ENCODE results near the gene PCDHGA6. TPM values are rescaled to one million over a fixed set of nuclear protein-coding genes. Genes with fewer than 3 reads are reported as not detected.

The PCDHGA6 gene
- polyA plus RNA-seq, 1 donor from 2014 or later = 0.09 TPM

DNA sequence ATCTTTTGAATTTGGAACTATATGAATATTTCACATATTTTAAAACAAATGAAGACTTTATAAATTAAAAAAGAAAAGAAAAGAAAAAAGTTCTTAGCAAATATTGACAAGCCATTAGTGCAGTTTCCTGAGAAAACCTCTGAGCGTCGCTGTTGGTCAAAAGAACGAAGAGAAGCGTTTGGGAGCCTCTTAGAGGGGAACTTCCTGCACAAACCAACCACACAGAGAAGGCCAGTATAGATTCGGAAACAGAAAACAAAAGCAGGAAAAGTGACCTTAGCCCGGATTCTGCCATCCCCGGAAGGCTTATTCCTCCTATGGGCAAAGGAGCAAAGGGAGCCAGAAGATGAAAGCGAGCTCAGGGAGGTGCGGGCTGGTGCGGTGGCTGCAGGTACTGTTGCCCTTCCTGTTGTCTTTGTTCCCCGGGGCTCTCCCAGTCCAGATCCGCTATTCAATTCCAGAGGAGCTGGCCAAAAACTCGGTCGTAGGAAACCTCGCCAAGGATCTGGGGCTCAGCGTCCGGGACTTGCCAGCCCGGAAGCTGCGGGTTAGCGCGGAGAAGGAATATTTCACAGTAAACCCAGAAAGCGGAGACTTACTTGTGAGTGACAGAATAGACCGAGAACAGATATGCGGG lies 13.8 kb upstream of the PCDHGA6 start, which contains the start of gene PCDHGB2:
PCDHGB2 (plus strand) TSS at position 205 of the 637 bp plus-strand sequence; CDS start at position 347, 142 bp downstream.
- Histone ChIP-seq H3K9me3 (ENCODE audit: low read length) (peaks cover 48% of the 10 kb centered on the region), H3K27ac (ENCODE audit: low read length) (no peak within 1 kb of the TSS)

DNA sequence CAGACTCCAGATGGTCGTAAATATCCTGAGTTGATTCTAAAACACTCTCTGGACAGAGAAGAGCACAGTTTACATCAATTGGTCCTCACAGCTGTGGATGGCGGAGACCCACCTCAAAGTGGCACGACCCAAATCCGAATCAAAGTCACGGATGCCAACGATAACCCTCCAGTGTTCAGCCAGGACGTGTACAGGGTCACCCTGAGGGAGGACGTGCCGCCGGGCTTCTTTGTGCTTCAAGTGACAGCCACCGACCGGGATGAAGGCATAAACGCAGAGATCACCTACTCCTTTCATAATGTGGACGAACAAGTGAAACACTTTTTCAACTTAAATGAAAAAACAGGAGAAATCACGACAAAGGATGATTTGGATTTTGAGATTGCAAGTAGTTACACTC lies 13.0 kb upstream of the PCDHGA6 start:
- Histone ChIP-seq H3K9ac (ENCODE audit: low read length) (no peak overlapping the region), H4K20me1 (ENCODE audit: insufficient read depth) (no peaks in the 10 kb centered on the region), H3K9me2 (ENCODE audit: insufficient read depth, low read length) (no peaks in the 10 kb centered on the region), H3K79me2 (replicated peaks; ENCODE audit: insufficient read depth, low read length) (no peaks in the 10 kb centered on the region), H3K27ac (ENCODE audit: low read length) (no peak overlapping the region), H3K9me3 (ENCODE audit: low read length) (peaks cover 44% of the 10 kb centered on the region), H2AFZ (ENCODE audit: low read depth, low read length) (no peak overlapping the region), H3K36me3 (ENCODE audit: insufficient read depth, low read length) (no peaks in the 10 kb centered on the region), H3F3A (ENCODE audit: insufficient read depth, low read length, poor library complexity, severe bottlenecking) (no peaks in the 10 kb centered on the region), H3K4me3 (ENCODE audit: low read length) (no peak overlapping the region), H3K4me2 (ENCODE audit: low read length) (no peak overlapping the region), H3K27me3 (ENCODE audit: insufficient read depth, low read depth, low read length) (no peaks in the 10 kb centered on the region)
- TF ChIP-seq EZH2 (IDR thresholded peaks at IDR 0.05; ENCODE audit: borderline replicate concordance, insufficient read depth, low read length, poor library complexity, severe bottlenecking) = no peak
- no peak for TF ChIP-seq EP300 (conservative IDR thresholded peaks at IDR 0.05; ENCODE audit: poor library complexity, severe bottlenecking)
- TF ChIP-seq, protein P1, sequence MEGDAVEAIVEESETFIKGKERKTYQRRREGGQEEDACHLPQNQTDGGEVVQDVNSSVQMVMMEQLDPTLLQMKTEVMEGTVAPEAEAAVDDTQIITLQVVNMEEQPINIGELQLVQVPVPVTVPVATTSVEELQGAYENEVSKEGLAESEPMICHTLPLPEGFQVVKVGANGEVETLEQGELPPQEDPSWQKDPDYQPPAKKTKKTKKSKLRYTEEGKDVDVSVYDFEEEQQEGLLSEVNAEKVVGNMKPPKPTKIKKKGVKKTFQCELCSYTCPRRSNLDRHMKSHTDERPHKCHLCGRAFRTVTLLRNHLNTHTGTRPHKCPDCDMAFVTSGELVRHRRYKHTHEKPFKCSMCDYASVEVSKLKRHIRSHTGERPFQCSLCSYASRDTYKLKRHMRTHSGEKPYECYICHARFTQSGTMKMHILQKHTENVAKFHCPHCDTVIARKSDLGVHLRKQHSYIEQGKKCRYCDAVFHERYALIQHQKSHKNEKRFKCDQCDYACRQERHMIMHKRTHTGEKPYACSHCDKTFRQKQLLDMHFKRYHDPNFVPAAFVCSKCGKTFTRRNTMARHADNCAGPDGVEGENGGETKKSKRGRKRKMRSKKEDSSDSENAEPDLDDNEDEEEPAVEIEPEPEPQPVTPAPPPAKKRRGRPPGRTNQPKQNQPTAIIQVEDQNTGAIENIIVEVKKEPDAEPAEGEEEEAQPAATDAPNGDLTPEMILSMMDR (IDR thresholded peaks at IDR 0.05; ENCODE audit: poor library complexity, severe bottlenecking) = no peak
- TF ChIP-seq MXI1 (conservative IDR thresholded peaks at IDR 0.05; ENCODE audit: poor library complexity, severe bottlenecking) = no peak

More for the DNA sequence above, 13.8 kb upstream of the PCDHGA6 start, which contains the start of gene PCDHGB2:
- Histone ChIP-seq H3K4me3 (ENCODE audit: low read length) (no peak within 1 kb of the TSS), H3F3A (ENCODE audit: insufficient read depth, low read length, poor library complexity, severe bottlenecking) (no peaks in the 10 kb centered on the region), H2AFZ (ENCODE audit: low read depth, low read length) (no peak within 1 kb of the TSS), H3K79me2 (replicated peaks; ENCODE audit: insufficient read depth, low read length) (no peaks in the 10 kb centered on the region), H3K36me3 (ENCODE audit: insufficient read depth, low read length) (no peaks in the 10 kb centered on the region), H3K27me3 (ENCODE audit: insufficient read depth, low read depth, low read length) (no peaks in the 10 kb centered on the region), H4K20me1 (ENCODE audit: insufficient read depth) (no peaks in the 10 kb centered on the region), H3K9ac (ENCODE audit: low read length) (no peak within 1 kb of the TSS), H3K4me2 (ENCODE audit: low read length) (no peak within 1 kb of the TSS), H3K9me2 (ENCODE audit: insufficient read depth, low read length) (no peaks in the 10 kb centered on the region)
- no peak for TF ChIP-seq SMC3 (conservative IDR thresholded peaks at IDR 0.05; ENCODE audit: poor library complexity)
- no peak for TF ChIP-seq MXI1 (conservative IDR thresholded peaks at IDR 0.05; ENCODE audit: poor library complexity, severe bottlenecking)
- TF ChIP-seq, protein P1 (IDR thresholded peaks at IDR 0.05; ENCODE audit: poor library complexity, severe bottlenecking) = no peak
- TF ChIP-seq EZH2 (IDR thresholded peaks at IDR 0.05; ENCODE audit: borderline replicate concordance, insufficient read depth, low read length, poor library complexity, severe bottlenecking) = no peak
- TF ChIP-seq TAF1 (IDR thresholded peaks at IDR 0.05; ENCODE audit: low read depth) = no peak
- TF ChIP-seq, protein P2, sequence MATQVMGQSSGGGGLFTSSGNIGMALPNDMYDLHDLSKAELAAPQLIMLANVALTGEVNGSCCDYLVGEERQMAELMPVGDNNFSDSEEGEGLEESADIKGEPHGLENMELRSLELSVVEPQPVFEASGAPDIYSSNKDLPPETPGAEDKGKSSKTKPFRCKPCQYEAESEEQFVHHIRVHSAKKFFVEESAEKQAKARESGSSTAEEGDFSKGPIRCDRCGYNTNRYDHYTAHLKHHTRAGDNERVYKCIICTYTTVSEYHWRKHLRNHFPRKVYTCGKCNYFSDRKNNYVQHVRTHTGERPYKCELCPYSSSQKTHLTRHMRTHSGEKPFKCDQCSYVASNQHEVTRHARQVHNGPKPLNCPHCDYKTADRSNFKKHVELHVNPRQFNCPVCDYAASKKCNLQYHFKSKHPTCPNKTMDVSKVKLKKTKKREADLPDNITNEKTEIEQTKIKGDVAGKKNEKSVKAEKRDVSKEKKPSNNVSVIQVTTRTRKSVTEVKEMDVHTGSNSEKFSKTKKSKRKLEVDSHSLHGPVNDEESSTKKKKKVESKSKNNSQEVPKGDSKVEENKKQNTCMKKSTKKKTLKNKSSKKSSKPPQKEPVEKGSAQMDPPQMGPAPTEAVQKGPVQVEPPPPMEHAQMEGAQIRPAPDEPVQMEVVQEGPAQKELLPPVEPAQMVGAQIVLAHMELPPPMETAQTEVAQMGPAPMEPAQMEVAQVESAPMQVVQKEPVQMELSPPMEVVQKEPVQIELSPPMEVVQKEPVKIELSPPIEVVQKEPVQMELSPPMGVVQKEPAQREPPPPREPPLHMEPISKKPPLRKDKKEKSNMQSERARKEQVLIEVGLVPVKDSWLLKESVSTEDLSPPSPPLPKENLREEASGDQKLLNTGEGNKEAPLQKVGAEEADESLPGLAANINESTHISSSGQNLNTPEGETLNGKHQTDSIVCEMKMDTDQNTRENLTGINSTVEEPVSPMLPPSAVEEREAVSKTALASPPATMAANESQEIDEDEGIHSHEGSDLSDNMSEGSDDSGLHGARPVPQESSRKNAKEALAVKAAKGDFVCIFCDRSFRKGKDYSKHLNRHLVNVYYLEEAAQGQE (IDR thresholded peaks at IDR 0.05; ENCODE audit: borderline replicate concordance) = no peak
- no peak for TF ChIP-seq EP300 (conservative IDR thresholded peaks at IDR 0.05; ENCODE audit: poor library complexity, severe bottlenecking)
- TF ChIP-seq RAD21 (conservative IDR thresholded peaks at IDR 0.05) = no peak
- TF ChIP-seq POLR2AphosphoS5 (IDR thresholded peaks at IDR 0.05) = no peak
